GM06990 (cell line): ENCODE data around the gene GPR158.

Experiments used
- DNase-seq: peaks from one replicate; pipeline ENCODE4 v3.0.0-alpha.2; 2011; ENCODE audit not compliant: insufficient read length; ENCODE audit errors: extremely low read depth
- H3K27me3 ChIP-seq: replicated peaks from 2 replicates; pipeline ENCODE4 v1.6.0; 2011; ENCODE audit warnings: low read length; ENCODE audit not compliant: control insufficient read depth, insufficient read depth
- H3K36me3 ChIP-seq: 2 replicates; pipeline ENCODE4 v1.5.1; 2011; ENCODE audit warnings: low read length; ENCODE audit not compliant: control insufficient read depth, insufficient read depth
- H3K4me3 ChIP-seq: replicated peaks from 2 replicates; pipeline ENCODE4 v1.5.1; 2011; ENCODE audit warnings: low read depth, mild to moderate bottlenecking, control low read depth, low read length
- TF ChIP-seq, protein P1 (sequence below): IDR thresholded peaks from 2 replicates; pipeline ENCODE4 v1.5.1; 2011; ENCODE audit warnings: low read length, control low read depth, mild to moderate bottlenecking, inconsistent platforms; ENCODE audit not compliant: insufficient read depth, poor library complexity, severe bottlenecking

The GPR158 gene

DNA sequence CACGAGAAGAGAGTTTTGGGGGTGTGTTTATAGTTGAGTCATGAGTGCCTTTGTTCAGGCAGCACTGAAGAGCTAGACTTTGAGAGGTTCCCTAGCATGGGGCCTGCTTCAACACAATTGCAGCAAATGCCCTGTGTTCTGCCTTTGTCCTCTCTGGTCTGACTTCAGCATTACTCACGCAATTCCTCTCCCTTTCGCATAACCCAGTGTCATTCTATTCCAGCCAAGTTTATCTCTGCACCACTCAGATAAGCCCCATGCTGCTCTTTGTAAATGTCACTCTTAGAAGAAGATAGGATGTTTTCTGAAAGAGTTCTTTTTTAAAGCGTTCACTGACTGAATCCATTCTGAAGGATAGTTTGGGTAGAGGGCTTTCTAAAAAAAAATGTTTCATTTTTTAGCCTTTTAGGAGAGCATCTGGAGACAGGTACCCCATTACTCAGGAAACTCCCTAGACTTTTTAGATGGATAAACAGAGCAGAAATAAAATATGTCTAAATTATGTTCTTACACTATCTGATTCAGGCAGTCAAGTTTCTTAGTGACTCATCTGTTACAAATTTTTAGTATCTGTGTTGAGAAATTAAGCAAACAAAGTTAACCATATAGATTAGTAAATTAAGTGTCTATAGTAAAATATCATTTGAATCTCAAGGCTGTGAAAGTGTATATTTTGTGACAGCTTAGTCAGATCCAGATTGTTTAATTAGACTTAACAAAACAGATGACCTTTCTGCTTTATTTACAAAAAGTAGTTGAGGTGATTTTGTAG lies 318.5 kb downstream of the GPR158 start:
- TF ChIP-seq, protein P1, sequence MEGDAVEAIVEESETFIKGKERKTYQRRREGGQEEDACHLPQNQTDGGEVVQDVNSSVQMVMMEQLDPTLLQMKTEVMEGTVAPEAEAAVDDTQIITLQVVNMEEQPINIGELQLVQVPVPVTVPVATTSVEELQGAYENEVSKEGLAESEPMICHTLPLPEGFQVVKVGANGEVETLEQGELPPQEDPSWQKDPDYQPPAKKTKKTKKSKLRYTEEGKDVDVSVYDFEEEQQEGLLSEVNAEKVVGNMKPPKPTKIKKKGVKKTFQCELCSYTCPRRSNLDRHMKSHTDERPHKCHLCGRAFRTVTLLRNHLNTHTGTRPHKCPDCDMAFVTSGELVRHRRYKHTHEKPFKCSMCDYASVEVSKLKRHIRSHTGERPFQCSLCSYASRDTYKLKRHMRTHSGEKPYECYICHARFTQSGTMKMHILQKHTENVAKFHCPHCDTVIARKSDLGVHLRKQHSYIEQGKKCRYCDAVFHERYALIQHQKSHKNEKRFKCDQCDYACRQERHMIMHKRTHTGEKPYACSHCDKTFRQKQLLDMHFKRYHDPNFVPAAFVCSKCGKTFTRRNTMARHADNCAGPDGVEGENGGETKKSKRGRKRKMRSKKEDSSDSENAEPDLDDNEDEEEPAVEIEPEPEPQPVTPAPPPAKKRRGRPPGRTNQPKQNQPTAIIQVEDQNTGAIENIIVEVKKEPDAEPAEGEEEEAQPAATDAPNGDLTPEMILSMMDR, result no peak
- no peak for DNase-seq
- Histone ChIP-seq H3K27me3 (no peaks in the 10 kb centered on the region), H3K36me3 (no peaks in the 10 kb centered on the region), H3K4me3 (no peak overlapping the region)

DNA sequence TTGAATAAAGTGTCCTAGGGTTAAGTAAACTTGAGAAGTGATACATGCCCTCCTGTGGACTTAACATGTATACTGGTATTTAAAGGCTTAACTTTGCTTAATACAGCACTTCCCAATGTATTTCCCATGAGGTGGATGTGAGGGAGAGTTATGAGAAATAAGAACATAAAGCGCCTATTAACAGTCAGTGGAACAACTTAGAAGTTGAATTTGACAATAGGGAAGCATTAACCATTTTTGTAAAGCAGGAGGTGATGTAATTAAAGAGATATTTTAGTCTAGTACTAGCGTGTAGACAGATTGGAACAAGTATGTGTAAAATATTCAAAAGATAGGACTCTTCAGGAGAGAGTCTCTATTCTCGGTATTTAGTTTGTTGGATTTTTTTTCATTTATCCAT lies 322.4 kb downstream of the GPR158 start:
- TF ChIP-seq, protein P1, result no peak
- no peak for DNase-seq
- Histone ChIP-seq H3K27me3 (no peaks in the 10 kb centered on the region; the same call in 1 of the 2 replicates), H3K36me3 (no peaks in the 10 kb centered on the region), H3K4me3 (no peak overlapping the region)

DNA sequence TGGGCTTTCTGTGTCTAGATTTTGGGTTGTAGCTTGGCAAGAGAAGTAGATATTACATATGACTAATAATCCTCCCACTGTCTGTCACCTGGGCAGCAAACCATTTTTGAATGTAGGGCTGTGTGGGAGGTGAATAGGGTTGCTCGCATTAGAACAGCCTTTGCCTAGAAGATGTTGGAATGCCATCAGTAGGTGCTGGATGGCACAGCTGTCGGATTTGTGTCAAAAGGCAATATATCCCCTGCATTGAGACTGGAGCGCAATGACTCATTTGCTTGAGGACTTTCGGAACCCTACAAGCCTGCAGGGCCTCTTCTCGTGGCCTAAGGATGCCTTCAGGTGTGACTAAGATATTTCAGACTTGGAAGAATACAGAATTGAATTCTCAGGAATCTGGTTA lies 323.8 kb downstream of the GPR158 start:
- H3K36me3 ChIP-seq, result no peaks in the 10 kb centered on the region
- TF ChIP-seq, protein P1, result no peak
- H3K4me3 ChIP-seq, result no peak overlapping the region
- no peaks in the 10 kb centered on the region; the same call in 1 of the 2 replicates for H3K27me3 ChIP-seq
- no peak for DNase-seq

DNA sequence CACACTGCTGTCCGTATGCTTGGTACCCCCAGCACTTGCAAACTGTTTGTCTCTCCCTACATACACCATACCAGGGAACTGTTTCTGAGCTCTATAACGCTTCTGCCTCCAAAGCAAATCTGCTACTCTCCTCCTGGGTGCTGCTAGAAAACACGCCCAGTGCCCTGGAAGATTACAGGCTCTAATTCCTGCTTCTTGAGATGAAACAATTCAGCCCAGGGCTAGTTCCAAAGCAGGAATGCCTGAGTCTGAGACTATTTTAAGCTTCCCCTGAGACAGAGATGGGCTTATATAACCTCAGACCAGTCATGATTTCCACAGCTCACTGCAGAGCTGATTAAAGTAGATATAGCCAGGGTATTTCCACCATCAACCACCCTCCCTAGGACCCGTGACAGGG lies 327.1 kb downstream of the GPR158 start:
- TF ChIP-seq, protein P1, result no peak
- no peak for DNase-seq

DNA sequence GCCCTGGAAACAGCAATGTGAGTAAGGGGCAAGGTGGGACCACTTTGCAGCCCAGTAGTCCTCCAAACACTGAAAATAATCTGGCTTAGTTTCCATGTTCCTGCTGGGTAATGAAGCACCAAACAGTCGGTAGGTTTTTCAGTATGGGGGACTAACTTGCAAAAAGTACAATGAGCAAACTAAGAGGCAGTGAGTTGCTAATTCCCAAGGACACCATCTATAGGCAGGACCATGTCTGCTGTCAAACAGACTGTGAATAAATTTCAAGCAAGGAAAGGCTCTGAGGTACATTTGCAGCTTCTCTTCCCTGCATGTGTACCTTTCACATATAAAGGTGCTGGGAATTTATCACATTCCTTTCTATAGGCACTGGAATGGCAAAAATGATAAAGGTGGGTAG lies 327.7 kb downstream of the GPR158 start:
- no peak for DNase-seq
- no peaks in the 10 kb centered on the region for H3K36me3 ChIP-seq
- H3K4me3 ChIP-seq, result no peak overlapping the region
- H3K27me3 ChIP-seq, result no peaks in the 10 kb centered on the region; the same call in 1 of the 2 replicates
- TF ChIP-seq, protein P1, result no peak

More for the DNA sequence above, 327.1 kb downstream of the GPR158 start:
- Histone ChIP-seq H3K36me3 (no peaks in the 10 kb centered on the region), H3K4me3 (no peak overlapping the region), H3K27me3 (no peaks in the 10 kb centered on the region; the same call in 1 of the 2 replicates)
